Memory B cell (primary cell): ENCODE data around the gene PPM1E.
"Not testable (repeated sequence)": the region's sequence is repeated elsewhere in the genome, so short reads cannot be mapped to it uniquely, and the experiment has no call there.

Experiments
- ATAC-seq: fragments of 150-1000 bp; cut with Tn5 transposase; 2 replicates; pipeline ENCODE4 v1.10.0; 2021; ENCODE audit warnings: low read depth, mild to moderate bottlenecking, moderate library complexity
- DNase-seq, 2 donors: peaks; one replicate each; pipeline ENCODE4 v3.0.0; 2022; ENCODE audit warnings: low spot score in 2 of 2
- H3K27ac Mint-ChIP-seq: one replicate; pipeline ENCODE4 v1.8.0; 2022; ENCODE audit warnings: mild to moderate bottlenecking, moderate library complexity, mixed read lengths
- H3K27me3 Mint-ChIP-seq: one replicate; pipeline ENCODE4 v1.8.0; 2022; ENCODE audit warnings: mixed read lengths
- H3K36me3 Mint-ChIP-seq: one replicate; pipeline ENCODE4 v1.8.0; 2022; ENCODE audit warnings: mild to moderate bottlenecking, mixed read lengths
- H3K4me1 Mint-ChIP-seq: one replicate; pipeline ENCODE4 v1.8.0; 2022; ENCODE audit warnings: mixed read lengths
- H3K4me3 Mint-ChIP-seq: one replicate; pipeline ENCODE4 v1.8.0; 2022; ENCODE audit warnings: mild to moderate bottlenecking, moderate library complexity, mixed read lengths
- H3K9me3 Mint-ChIP-seq: one replicate; pipeline ENCODE4 v1.8.0; 2022; ENCODE audit warnings: mixed read lengths

The PPM1E gene

DNA sequence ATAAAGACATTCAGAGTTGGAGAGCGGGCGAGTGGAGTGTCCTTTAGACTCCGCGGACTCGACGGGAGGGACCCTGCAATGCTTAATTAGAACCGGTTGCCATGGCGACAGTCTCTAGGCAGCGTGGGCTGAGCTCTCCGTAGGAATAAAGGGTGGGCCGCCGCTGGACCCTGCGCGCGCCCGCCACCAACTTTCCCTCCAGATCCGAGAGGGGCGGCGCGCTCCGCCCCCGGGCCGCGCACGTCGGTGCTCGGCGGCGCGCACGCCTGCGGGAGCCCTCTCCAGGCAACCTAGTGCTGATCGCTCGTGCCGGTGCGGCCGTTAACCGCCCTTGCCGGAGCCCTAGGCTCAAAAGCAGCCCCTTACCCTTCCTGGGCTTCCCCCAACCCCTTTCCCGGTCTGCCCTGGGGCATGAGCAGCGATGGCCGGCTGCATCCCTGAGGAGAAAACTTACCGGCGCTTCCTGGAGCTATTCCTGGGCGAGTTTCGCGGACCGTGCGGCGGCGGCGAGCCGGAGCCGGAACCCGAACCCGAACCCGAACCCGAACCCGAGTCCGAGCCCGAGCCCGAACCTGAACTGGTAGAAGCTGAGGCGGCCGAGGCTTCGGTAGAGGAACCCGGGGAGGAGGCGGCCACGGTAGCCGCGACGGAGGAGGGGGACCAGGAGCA lies at the start of gene PPM1E:
Gene PPM1E, plus strand, starts transcription at position 278 of the 669 bp plus-strand sequence.
- H3K27ac Mint-ChIP-seq, result peak within 1 kb of the TSS; percentile 29
- H3K27me3 Mint-ChIP-seq, result peaks cover 12% of the 10 kb centered on the region
- DNase-seq (peak; percentile 31 to 56), ATAC-seq (peak; percentile 91)
- H3K36me3 Mint-ChIP-seq, result no peaks in the 10 kb centered on the region
- no peaks in the 10 kb centered on the region for H3K9me3 Mint-ChIP-seq
- H3K4me1 Mint-ChIP-seq, result peaks cover 12% of the 10 kb centered on the region
- peak within 1 kb of the TSS; percentile 88 for H3K4me3 Mint-ChIP-seq

GRCh38 chr17:58706351-58707140 lies 49.1 kb upstream of the PPM1E start:
- H3K4me3 Mint-ChIP-seq, result no peak overlapping the region
- no peak for DNase-seq
- no peak for ATAC-seq
- peaks cover 21% of the 10 kb centered on the region for H3K36me3 Mint-ChIP-seq
- H3K27me3 Mint-ChIP-seq, result no peaks in the 10 kb centered on the region
- H3K9me3 Mint-ChIP-seq, result no peaks in the 10 kb centered on the region
- H3K4me1 Mint-ChIP-seq, result peaks cover 10% of the 10 kb centered on the region
- H3K27ac Mint-ChIP-seq, result peak overlapping the region; percentile 17

DNA sequence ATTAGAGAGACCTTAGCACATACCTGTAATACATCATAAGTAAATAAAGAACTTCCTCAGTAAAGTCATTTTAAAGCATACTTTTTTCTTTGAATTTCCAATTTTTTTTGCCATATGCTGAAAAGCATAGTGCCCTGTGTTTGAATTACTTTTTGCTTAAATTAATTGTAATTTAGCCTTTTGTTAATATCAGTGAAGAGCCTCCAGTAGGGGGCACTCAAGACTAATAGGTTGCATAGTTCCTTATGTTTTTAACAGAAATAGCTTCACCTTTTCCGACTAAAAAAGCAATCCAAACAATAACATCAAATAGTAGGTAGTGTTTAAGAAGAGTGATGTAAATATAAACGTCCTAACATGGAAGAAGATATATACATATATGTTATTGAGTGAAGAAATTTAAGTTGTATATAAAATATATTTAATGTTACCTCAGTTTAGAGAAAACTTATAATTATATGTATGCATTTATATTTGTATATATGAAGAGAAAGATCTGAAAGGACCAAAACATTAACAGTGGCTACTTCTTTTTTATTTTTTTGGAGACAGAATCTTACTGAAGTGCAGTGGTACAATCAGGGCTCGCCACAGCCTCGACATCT lies 44.6 kb upstream of the PPM1E start:
- DNase-seq (peak; percentile 29 to 48), ATAC-seq (peak; percentile 43)
- Mint-ChIP-seq H3K27ac (no peak overlapping the region), H3K27me3 (no peaks in the 10 kb centered on the region), H3K4me1 (peaks cover 10% of the 10 kb centered on the region), H3K4me3 (no peak overlapping the region), H3K36me3 (peaks cover 16% of the 10 kb centered on the region), H3K9me3 (no peaks in the 10 kb centered on the region)

- ATAC-seq (no peak), DNase-seq (no peak)
- H3K4me1 Mint-ChIP-seq, result no peaks in the 10 kb centered on the region
- H3K27me3 Mint-ChIP-seq, result no peaks in the 10 kb centered on the region
- H3K4me3 Mint-ChIP-seq, result no peak overlapping the region
- H3K9me3 Mint-ChIP-seq, result no peaks in the 10 kb centered on the region
- H3K36me3 Mint-ChIP-seq, result peaks cover 11% of the 10 kb centered on the region
- no peak overlapping the region for H3K27ac Mint-ChIP-seq
Measured at GRCh38 chr17:58722274-58722673, 33.4 kb upstream of the PPM1E start.

- Mint-ChIP-seq H3K4me3 (no peak overlapping the region), H3K9me3 (no peaks in the 10 kb centered on the region), H3K27ac (no peak overlapping the region), H3K36me3 (peaks cover 11% of the 10 kb centered on the region), H3K4me1 (no peaks in the 10 kb centered on the region), H3K27me3 (no peaks in the 10 kb centered on the region)
- ATAC-seq, result no peak
- no peak for DNase-seq
Measured at GRCh38 chr17:58722696-58723095, 33.0 kb upstream of the PPM1E start.

DNA sequence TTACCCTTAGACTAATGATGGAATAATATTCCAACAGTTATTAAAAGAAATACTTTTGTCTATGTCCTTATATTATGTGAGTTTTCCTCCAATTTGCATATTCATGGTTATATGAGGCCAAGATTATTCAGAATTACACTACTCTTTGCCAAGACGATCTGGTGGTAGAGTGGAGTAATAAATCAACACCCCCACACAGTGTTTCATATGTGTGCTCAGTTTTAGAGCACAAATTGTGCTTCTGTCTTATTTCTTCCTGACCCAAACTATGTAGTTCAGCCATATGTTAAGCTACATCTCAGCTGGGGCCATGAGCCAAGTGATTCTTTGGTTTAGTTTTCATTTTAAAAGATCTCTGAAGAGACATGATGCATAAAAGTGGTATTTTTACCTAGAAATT lies 26.9 kb upstream of the PPM1E start:
- Mint-ChIP-seq H3K9me3 (no peaks in the 10 kb centered on the region), H3K4me3 (no peak overlapping the region), H3K27ac (no peak overlapping the region), H3K4me1 (no peaks in the 10 kb centered on the region), H3K27me3 (no peaks in the 10 kb centered on the region), H3K36me3 (peaks cover 13% of the 10 kb centered on the region)
- ATAC-seq (no peak), DNase-seq (no peak)

GRCh38 chr17:58730937-58731336 lies 24.7 kb upstream of the PPM1E start:
- Mint-ChIP-seq H3K4me3 (no peak overlapping the region), H3K27ac (no peak overlapping the region), H3K27me3 (no peaks in the 10 kb centered on the region), H3K36me3 (peaks cover 9% of the 10 kb centered on the region), H3K4me1 (no peaks in the 10 kb centered on the region), H3K9me3 (no peaks in the 10 kb centered on the region)
- DNase-seq (no peak), ATAC-seq (no peak)

DNA sequence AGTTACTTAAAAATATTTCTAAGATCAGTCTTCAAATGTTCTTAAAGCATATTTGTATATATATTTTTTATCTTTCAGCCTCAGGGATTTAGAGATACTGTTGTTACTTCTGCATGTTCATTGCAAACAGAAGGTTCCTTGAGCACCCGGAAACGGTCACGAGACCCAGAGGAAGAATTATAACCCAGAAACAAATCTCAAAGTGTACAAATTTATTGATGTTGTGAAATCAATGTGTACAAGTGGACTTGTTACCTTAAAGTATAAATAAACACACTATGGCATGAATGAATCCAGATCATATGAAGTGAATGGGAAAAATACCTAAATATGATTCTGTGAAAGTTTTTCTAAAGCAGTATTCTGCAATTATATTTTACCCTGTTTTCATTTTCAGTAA lies 21.6 kb upstream of the PPM1E start:
- ATAC-seq, result no peak
- no peak overlapping the region for H3K4me3 Mint-ChIP-seq
- H3K4me1 Mint-ChIP-seq, result no peaks in the 10 kb centered on the region
- H3K27ac Mint-ChIP-seq, result no peak overlapping the region
- DNase-seq, result no peak
- H3K36me3 Mint-ChIP-seq, result peaks cover 7% of the 10 kb centered on the region
- H3K27me3 Mint-ChIP-seq, result no peaks in the 10 kb centered on the region
- H3K9me3 Mint-ChIP-seq, result no peaks in the 10 kb centered on the region

GRCh38 chr17:58734811-58735210 lies 20.8 kb upstream of the PPM1E start:
- peaks cover 7% of the 10 kb centered on the region for H3K36me3 Mint-ChIP-seq
- DNase-seq, result no peak
- H3K9me3 Mint-ChIP-seq, result no peaks in the 10 kb centered on the region
- no peak overlapping the region for H3K27ac Mint-ChIP-seq
- H3K27me3 Mint-ChIP-seq, result no peaks in the 10 kb centered on the region
- no peak for ATAC-seq
- H3K4me1 Mint-ChIP-seq, result no peaks in the 10 kb centered on the region
- H3K4me3 Mint-ChIP-seq, result no peak overlapping the region

- Mint-ChIP-seq H3K4me3 (no peak overlapping the region), H3K9me3 (no peaks in the 10 kb centered on the region), H3K27ac (no peak overlapping the region), H3K4me1 (no peaks in the 10 kb centered on the region), H3K36me3 (no peaks in the 10 kb centered on the region), H3K27me3 (no peaks in the 10 kb centered on the region)
- ATAC-seq (no peak), DNase-seq (no peak)
Measured at GRCh38 chr17:58741121-58741625, 14.5 kb upstream of the PPM1E start.

DNA sequence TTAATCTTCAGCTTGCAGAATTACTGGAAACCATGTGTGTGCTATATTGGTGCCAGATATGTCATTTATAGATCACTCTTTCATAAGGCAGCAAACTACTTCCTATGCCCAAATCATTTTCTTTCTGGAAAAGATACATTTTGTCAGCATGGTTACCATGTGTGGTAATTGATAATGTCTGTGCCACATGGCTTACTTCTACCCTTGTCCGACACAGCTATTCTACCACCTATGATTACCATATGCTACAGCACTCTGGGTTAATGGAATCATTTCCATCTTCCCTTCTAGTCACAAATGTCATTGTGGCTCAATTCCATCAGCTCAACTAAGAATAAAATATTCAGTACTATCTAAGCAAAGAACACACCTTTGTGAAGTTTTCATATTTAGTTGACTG lies 8.0 kb upstream of the PPM1E start:
- no peaks in the 10 kb centered on the region for H3K36me3 Mint-ChIP-seq
- H3K27ac Mint-ChIP-seq, result no peak overlapping the region
- H3K27me3 Mint-ChIP-seq, result no peaks in the 10 kb centered on the region
- no peaks in the 10 kb centered on the region for H3K4me1 Mint-ChIP-seq
- ATAC-seq (no peak), DNase-seq (no peak)
- no peaks in the 10 kb centered on the region for H3K9me3 Mint-ChIP-seq
- H3K4me3 Mint-ChIP-seq, result no peak overlapping the region

DNA sequence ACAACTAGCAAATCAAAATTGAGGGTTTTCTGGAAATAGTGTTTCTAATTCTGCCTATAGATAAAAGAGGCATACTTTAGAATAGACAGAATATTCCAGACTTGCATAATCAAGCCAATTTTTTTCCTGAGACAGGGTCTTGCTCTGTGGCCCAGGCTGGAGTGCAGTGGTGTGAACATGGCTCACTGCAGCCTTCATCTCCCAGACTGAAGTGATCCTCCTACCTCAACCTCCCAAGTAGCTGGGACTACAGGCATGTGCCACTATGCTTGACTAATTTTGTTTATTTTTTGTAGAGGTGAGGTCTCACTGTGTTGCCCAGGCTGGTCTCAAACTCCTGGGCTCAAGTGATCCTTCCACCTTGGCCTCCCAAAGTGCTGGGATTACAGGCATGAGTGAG lies 6.0 kb upstream of the PPM1E start:
- H3K27ac Mint-ChIP-seq, ATAC-seq, H3K36me3 Mint-ChIP-seq, DNase-seq, H3K9me3 Mint-ChIP-seq, H3K4me3 Mint-ChIP-seq, H3K4me1 Mint-ChIP-seq, H3K27me3 Mint-ChIP-seq: not testable (repeated sequence)

GRCh38 chr17:58753026-58753425 lies 2.6 kb upstream of the PPM1E start:
- Mint-ChIP-seq H3K27me3 (peaks cover 6% of the 10 kb centered on the region), H3K36me3 (no peaks in the 10 kb centered on the region), H3K4me1 (peaks cover 8% of the 10 kb centered on the region), H3K27ac (no peak overlapping the region), H3K9me3 (no peaks in the 10 kb centered on the region), H3K4me3 (no peak overlapping the region)
- ATAC-seq, result no peak
- no peak for DNase-seq

DNA sequence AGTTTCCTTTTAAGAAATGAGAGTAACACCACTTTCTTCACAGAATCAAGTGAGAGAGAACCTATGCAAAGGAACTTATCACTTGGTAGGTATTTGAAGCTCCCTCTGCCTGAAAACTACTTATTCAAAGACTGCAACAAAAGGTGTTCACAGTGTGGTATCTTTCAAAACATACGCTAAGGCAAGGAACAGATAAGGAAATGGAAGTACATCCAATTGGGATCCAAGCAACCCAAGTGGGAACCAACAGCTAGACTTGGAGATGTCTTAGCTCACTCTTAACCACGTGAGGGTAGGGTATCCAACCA lies 431 bp upstream of the PPM1E start:
- peak; percentile 4 for ATAC-seq
- H3K27me3 Mint-ChIP-seq, result peaks cover 9% of the 10 kb centered on the region

More for the DNA sequence above, 431 bp upstream of the PPM1E start:
- Mint-ChIP-seq H3K9me3 (no peaks in the 10 kb centered on the region), H3K4me3 (peak overlapping the region; percentile 82), H3K4me1 (peaks cover 10% of the 10 kb centered on the region), H3K27ac (no peak overlapping the region), H3K36me3 (no peaks in the 10 kb centered on the region)
- no peak for DNase-seq
